ENCODE measurements around the gene EBP.

EBP gene

DNA sequence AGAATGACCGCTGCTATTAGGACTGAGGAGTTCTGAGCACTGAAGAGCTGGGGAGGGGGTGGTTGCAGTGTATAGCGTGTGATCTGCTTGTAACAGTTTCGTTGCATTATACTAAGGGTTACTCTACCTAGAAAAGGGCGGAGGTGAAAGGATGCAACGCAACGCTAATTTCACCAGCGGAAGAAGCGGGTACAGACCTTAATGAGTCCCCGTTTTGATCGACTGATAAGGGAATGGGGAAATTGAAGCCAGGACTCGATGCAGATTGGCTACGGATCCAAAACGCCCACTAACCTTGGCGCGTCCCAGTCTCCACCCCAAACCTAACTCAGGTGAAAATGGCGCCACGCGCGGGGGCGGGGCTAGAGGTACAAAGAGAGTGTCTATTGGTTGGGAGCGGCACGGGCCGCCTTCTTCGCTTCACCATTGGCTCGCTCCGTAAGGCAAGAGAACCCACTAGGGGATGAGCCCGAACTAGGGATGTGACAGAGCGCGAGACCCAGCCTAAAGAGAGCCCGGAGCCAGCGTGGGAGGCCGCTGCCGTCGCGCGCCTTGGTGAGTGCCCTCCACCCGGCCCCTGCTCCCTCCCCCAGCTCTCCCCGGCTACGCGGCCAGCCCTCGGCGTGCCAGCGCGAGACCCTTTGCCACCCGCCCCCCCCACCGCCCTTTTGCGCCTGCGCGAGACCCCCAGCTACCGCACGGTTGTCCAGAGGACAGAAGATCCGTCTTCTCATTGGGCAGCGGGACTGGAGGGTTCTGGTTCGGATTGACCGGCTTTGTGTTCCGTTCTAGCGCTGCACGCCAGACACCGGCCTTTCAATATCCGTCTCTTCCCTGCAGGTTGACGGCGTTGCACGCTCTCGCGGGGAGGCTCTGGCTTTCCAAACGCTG is at the start of gene EBP:
EBP (plus strand) TSS at position 456 of the 891 bp plus-strand sequence. CDS start 1,964 bp downstream, outside the sequence.
- peak; percentile 97 for DNase-seq

DNA sequence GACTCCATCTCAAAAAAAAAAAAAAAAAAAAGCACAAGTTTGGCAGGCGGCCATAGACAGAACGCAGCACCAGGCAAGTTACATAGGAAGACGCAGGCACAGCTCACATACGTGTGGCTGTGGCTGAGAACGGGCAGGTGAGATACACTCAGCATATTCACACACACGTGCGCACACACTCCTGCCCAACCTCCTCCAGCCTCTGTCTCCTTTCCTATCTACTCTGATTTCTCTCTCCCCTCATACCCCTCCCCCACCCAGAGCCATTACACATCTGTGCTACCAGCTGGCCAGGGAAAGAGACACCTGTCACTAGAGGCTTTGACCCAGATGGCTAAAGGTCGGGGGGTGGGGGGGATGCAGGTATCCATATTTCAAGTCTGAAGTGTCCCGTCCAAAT is 49.4 kb upstream of the EBP start:
- DNase-seq, result no peak

DNA sequence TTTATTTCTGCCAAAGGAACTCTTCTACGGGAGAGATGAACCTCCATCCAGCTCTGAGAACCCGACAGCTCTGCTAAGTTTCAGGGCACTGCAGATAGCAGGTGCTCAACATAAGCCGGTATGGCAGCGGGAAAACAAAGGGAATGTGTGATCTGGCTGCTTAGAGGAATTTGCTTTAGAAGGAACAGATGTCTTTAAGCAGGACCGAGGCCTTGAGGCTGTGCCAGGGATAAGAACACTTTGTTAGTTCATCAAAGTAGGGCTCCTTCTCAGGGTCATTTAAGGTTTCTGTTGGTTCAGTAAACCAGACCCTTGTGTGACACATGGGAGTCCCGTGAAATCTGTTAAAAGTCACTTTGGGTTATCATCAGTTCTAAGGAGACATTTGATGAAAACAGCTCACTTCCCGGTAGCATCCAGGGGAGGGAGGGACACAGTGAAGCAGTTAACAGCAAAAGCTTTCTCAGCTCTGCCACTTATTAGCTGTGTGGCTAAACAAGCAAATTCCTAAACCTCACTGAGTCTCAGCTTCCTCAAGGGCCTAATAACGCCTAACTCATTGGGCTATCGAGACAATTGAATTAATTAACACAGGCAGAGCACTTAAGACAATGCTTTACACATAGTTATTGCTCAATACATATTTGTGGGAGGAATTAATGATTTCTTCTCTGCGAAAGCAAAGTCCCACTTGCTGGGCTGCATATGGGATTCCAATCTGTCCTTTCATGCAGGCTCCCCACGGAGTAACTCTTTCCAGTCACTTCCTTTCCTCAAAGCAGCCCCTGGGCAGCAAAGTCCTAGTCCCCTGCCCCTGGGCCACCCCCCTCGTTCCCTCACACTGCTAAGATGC is 48.5 kb upstream of the EBP start:
- no peak for DNase-seq

DNA sequence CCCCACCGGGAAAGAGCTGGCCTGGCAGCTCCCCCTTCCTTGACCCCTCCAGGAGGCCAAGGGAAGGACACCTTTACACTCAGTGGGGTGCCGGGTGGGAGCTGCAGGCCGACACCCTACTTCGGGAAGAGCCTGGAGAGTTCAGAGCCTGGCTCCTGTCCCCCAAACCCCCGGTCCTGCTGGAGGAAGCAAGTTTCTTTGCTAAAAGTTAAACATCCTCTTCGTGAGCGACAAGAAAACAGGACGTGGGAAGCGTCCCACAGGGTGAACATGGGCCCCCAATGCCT is 48.0 kb upstream of the EBP start:
- DNase-seq, result no peak

DNA sequence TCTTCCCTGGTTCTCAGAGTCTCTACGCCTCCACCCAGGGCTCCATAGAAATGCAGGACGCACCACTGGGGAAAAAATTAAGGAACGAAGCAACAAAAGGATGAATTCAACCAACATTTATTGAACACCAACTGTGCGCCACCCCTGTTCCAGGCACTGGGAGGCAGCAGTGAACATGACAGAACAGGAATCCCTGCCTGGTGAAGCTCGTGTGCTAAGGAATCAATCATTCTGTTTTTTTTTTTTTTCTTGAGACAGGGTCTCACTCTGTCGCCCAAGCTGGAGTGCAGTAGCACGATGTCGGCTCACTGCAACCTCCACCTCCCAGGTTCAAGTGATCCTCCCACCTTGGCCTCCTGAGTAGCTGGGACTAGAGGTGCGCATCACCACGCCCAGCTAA is 47.5 kb upstream of the EBP start:
- peak; percentile 70 for DNase-seq

DNA sequence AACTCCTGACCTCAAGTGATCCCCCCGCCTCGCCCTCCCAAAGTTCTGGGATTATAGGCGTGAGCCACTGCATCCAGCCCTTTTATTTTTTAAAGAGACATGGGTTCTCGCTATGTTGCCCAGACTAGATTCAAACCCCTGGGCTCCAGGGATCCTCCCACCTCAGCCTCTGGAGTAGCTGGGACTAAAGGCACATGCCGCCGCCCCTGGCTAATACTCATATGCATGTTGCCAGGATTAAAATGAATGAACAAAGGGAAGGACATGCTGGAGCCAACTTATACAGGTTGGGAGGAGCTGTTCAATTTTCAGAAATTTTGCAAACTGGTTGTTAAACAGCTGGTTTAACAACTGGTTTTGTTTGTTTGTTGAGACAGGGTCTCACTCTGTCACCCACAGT is 47.0 kb upstream of the EBP start:
- no peak for DNase-seq

DNA sequence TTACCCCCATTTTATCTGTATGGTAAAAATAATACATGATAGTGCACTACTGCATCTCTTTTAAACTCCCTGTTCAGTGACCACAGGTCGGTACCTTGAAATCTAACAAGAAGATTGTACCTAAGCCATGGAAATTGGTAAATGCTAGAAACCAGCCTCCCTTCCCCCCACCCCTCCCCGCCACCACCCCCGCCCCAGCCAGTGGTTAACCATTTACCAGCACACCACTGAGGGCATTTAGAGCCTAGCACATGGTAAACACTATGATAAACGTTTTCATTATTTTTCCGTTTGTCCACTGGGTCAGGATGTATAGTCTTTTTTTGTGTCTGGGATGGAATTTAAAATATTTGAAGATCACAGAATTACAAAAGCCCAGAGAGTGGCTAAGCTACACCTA is 46.3 kb upstream of the EBP start:
- peak; percentile 66 for DNase-seq

DNA sequence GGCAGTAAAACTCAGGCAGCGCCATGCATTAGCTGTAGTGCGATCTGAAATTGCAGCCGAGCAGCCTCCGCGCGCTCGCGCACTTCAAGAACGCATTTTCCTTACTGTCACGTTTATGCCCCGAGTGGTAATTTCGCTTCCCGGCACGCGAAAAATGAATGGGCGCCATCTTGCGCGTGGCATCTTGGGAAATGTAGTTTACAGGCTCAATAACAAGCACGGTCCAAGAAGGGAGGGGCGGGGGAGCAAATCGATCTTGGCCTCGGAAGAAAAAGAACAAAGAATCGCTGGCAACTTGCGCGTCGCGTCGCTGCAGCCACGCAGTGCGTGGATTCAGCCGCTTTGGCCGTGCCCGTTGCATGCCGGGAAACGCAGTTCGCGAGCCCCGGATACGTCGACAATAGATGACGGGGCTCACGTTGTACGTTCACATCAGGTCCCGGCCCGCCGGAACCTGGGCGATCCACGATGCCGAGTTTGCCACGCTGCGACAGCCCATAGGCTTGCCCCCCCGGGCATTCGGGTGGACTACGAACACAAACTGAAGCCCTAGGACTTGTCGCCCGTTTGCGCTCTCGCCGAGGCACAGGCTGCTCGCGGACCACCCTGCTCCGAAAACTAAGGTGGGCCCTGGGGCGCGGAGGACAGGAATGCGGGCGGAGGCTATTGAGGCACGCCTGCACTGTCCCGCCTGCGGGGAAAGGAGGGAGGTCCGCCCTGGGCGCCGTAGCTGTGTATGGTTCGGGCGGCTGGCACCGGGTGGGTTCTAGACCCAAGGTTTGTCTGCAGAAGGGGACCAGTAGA is 45.6 kb upstream of the EBP start, which contains the start of gene FTSJ1:
FTSJ1 (plus strand) TSS at position 426 of the 804 bp plus-strand sequence. CDS start 1,849 bp downstream, outside the sequence.
- peak; percentile 93 for DNase-seq

DNA sequence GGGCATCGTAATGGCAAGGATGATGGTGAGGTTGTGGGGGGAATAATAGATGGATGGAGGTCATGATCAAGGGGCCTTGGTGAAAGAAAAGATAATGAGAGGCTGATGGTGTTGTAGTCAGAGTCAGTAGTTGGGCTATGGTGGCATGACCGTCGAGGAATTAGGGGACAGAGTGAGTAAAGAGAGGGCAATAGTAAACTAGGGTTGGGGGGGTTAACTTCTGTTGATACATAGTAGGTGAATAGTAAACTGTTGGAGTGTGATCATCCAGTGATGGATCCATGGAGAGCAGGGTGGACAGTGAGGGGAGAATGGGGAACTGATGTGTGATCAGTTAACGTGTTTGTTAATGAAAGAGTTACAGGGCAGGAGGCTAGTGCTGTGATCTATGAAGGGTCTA is 44.7 kb upstream of the EBP start:
- no peak for DNase-seq

DNA sequence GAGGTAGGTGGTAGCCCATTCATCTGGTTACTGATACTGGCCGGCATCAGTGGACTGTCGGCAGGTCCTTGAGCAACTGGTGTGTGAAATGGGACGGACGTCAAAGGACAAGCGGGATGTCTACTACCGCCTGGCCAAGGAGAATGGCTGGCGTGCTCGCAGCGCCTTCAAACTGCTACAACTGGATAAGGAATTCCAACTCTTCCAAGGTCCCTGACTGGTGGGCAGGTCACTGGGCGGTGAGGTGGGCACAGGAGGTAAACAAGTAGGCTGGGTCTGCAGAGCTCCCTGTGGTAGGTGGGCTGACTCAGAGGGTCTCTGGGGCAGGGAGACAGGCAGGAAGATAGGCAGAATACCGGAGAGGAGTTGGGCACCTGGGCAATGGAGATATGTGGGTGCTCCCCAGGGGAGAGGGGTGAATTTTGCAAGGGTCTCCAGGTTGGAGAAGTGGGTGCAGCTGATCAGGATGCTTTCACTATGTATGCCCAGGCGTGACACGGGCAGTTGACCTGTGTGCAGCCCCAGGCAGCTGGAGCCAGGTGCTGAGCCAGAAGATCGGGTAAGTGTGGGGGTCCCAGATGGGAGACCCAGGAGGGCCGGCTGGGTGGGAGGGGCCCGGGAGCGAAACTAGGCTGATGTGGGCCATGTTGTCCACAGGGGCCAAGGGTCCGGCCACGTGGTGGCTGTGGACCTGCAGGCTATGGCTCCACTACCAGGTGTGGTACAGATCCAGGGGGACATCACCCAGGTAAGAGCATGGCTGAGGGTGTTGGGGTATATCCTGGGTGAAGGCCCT is 43.5 kb upstream of the EBP start:
- no peak for DNase-seq

DNA sequence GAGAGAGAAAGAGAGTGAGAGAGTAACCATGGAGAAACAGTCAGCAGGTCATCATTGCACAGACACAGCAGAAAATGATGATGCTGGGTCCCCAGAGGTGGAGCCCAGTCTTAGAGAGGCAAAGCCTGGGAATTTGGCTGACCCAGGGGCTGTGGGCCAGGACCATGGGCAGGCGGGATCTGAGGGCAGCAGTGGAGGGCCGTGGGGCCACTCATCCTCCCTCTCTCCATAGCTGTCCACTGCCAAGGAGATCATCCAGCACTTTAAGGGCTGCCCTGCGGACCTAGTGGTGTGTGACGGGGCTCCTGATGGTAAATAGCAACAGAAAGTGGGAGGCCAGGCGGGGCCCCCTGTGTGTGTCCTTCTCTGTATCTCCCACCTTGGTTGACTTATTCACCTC is 42.8 kb upstream of the EBP start:
- no peak for DNase-seq

DNA sequence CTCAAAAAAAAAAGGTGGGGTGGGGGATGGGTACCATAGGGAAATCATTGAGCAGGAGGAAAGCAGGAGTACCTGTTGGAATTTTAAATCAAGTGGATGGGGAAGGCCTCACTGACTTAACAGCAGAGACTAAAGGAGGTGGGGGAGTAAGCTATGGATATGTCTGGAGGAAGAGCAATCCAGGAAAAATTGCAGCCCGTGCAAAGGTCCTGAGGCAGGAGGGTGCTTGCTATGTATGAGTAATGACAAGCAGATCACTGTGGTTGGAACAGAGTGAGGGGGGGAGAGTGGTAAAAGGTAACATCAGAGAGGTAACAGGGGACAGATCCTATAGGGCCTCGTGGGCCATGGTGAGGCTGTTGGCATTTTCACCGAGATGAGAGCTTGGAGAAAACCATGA is 41.5 kb upstream of the EBP start:
- DNase-seq, result no peak

DNA sequence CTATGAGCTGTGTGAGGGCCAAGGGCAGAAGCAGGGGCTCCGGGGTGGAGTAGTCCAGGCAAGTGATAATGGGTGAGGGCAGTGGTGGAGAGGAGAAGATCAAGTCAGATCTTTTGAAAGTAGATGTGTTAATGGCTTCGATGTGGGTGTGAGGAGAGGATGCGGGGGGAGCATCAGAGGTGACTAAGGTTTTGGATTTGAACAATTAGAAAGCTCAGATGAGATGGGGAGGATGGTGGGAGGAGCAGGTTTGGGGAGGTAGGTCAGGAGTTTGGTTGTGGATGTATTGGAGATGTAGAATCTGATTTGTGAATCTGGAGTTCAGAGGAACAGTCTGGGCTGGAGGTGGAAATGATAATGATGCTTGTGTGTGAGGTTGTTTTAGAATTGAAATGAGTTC is 41.0 kb upstream of the EBP start:
- no peak for DNase-seq

DNA sequence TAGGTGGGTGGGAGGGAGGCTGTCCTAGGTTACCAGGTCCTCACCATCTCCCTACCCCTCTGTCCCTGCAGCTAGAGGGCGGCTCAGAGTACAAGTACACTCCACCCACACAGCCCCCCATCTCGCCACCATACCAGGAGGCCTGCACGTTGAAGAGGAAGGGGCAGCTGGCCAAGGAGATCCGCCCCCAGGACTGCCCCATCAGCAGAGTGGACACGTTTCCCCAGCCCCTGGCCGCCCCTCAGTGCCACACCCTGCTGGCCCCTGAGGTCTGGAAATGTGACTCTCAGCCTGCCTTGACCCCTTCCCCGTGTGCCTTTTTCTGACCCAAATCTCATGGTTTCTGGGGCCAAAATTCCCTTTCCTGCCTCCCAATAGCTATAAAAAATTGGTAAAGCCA is 39.1 kb upstream of the EBP start:
- DNase-seq, result no peak

DNA sequence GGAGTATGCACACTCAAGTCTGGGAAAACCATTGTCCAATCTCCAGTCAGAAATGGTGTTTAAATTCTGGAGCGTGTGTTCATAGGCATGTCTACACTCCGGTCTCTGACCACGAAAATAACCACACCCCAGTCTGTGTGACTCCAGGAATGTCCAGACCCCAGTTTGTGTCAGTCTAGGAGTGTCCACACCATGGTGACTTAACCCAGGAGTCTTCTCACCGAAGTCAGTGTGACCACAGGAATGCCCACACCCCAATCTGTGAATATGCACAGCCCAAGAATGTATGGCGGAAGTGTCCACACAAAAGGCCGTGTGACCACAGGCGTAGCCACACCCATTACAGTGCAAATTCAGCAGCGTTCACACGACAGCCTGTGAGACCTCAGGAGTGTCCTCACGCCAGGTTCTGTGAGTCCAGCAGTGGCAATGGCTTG is 34.2 kb upstream of the EBP start:
- DNase-seq, result peak; percentile 39

DNA sequence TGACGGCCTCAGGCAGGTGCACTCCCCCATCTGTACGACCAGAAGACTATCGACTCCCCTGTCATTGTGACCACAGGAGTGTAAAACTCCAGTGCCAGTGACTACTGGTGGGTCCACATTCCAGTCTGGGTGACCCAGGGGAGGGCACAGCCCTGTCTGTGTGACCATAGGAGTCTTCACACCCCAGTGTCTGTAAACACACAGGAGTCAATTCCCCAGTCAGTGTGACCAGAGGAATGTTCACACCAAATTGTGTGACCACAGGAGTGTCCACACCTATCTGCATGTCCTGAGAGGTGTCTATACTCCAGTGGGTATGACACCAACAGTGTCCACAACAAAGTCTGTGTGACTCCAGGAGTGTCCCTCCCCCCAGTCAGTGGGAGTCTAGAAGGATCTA is 33.6 kb upstream of the EBP start:
- no peak for DNase-seq

DNA sequence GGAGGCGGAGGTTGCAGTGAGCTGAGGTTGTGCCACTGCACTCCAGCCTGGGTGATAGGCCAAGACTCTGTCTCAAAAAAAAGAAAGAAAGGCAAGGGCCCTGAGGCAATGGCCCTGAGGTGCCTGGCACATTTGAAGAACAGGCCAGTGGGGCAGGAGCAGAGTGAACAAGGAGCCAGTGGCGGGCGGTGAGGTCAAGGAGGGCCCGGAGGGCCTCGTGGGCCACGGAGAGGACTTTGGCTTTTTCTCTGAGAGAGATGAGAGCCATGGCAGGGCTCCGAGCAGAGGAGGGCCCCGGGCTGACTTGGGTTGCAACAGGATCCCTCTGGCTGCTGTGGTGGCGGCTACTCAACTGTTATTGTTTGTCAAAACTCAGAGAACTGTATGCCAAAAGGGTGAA is 32.3 kb upstream of the EBP start:
- DNase-seq, result no peak

DNA sequence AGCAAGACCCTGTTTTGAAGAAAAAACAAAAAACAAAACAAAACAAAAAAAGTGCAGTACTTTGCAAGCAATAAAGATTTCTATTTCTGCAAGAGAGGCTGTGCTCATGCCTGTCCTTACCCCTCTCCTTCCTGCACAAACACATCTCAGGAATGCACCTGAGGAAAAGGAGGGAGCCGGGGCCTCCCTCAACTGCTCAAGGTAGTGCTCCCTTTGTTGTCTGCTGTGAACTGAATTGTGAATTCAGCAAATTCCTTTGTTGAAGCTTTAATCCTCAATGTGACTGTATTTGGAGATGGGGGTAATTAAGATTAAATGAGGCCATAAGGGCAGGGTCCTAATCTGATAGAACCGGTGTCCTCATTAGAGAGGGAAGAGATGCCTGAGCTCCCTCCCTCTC is 31.7 kb upstream of the EBP start:
- DNase-seq, result no peak

DNA sequence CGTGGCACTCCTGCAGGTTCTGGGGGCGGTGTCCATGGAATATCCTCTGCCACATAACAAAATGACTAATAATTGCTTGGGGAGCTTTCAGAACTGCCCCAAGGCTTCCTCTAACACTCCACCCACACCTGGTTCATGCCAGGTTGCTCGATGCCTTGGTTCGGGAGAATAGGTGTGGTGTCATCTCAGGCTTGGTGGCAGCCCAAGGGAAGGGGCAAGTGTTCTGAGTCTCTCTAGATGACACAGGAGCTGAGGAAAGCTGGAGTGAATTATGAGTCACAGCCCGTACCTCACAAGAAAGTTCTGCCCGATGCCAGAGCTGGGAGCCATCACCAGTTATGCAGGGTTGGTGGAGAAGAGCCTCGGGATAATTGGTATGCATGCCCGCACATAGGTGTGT is 30.9 kb upstream of the EBP start:
- no peak for DNase-seq

DNA sequence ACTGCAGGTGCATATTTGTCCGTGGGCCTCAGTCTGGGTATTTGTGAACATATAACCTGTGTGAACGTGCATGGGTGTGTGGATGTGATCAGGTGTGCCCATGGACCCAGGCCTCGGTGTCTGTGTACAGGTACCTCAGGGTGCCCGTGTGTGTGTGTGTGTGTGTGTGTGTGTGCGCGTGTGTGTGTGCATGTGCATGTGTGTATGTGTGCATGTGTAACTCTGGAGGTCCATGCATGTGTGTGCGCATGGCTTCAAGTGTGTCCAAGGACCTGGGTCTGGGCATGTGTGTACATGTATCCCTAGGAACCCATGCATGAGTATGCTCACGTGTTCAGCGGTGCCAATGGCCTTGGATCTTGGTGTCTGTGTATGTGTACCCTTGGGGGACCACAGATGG is 29.8 kb upstream of the EBP start:
- no peak for DNase-seq

DNA sequence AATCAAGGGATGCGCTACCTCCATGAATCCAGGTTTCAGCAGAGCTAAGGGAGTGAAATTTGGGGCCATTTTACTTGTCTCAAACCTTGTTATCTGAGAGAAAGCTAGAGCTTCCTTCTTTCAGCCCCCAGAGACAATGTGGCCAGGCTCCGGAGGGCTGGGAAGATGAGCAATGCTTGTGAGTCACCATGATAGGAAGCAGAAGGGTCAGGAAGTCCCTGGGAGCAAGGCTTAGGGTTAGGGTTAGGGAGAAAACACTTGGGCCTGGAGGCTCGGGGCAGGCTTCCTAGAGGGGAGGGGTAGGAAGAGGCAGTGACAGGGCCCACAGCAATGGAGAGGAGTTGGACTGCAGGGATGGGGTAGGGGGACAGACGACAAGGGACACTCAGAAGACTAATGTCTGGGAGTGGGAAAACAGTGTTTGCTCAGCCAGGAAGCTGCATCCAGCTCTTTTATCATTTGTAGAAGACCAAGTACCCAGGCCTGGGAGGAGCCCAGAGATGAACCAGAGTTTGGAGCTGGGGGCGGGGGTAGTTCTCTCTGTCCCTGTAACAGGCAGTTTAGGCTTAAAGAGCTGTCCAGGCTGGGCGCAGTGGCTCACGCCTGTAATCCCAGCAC is 29.2 kb upstream of the EBP start:
- no peak for DNase-seq

DNA sequence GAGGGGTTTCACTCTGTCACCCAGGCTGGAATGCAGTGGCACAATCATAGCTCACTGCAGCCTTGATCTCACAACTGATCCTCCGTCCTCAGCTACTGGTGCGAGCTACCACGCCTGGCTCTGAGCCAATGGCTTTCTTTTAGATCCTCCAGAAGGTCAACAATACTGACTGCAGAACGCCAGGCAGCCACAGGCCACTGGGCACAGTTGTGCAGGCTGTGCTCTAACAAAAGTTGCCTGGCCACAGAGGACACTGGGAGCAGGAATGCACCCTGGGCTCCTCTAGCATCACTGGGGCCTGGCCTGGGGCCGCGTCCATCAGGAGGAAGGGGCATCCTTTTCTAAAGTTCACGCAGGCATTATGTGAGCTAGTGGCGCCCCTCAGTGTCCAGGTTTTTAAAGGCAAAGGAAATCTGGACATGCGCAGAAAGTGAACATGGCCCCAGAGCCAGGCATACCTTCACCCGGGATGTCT is 27.7 kb upstream of the EBP start:
- DNase-seq, result peak; percentile 39
